ENCODE measurements around the gene LEFTY2. TPM values are rescaled to one million over a fixed set of nuclear protein-coding genes. Genes with fewer than 3 reads are reported as not detected.
A peak's percentile ranks its signal among the peaks of the same experiment; 100 is the strongest.

LEFTY2 gene
- total RNA-seq, 1 donor from 2014 or later = not detected

DNA sequence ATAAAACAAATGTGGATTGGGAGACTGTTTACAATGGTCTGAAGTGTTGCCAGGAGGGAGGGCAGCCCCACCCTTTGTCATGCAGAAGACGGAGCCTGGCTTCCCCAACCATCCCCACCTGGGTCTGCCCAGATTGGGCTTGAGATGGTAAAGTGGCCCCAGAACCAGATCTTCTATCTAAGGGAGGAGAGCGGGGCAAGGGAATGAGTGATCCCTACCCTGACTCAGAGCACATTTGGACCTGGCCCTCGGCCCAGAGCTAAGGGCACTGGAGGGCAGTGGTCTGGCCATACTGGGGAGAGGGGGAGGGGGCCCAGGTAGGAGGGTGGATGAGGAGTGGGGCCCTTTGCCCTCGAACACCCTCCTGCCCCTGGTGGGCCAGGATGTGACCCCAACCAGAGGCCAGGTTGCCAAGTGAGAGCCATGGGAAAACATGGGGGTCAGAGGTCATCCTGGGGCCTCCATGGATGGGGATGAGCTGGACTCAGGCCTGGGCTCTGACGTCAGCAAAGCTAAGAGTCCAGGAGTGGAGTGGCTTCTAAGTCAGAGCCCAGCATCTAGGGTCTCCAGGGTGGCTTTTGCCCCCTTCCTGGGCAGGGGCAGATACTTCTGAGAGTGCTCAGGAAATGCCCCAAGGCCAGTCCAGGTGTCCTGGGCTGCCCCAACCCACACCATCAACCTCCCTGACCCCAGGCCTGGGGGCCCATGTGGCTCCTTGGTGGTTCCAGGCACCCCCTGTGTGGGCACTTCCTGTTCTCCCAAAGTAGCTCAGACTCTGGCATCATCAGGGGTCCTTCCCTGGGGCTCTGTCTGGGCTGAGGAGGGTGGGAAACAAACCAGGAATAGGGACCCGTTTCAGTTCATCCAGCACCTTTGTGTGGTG lies 50.4 kb downstream of the LEFTY2 start:
- H3K36me3 ChIP-seq = no peaks in the 10 kb centered on the region
- H3K27ac ChIP-seq = no peak overlapping the region
- no peaks in the 10 kb centered on the region for H3K4me1 ChIP-seq
- no peak overlapping the region for H2AFZ ChIP-seq (replicated peaks)
- no peaks in the 10 kb centered on the region for H3K79me2 ChIP-seq (ENCODE audit: low read depth)
- Mint-ChIP-seq H3K27ac (no peak overlapping the region), H3K27me3 (ENCODE audit: insufficient read depth, low read depth) (peaks cover 8% of the 10 kb centered on the region), H3K4me1 (peaks cover 13% of the 10 kb centered on the region), H3K36me3 (no peaks in the 10 kb centered on the region), H3K9me3 (no peaks in the 10 kb centered on the region), H3K4me3 (no peak overlapping the region)
- TF ChIP-seq, protein P1, sequence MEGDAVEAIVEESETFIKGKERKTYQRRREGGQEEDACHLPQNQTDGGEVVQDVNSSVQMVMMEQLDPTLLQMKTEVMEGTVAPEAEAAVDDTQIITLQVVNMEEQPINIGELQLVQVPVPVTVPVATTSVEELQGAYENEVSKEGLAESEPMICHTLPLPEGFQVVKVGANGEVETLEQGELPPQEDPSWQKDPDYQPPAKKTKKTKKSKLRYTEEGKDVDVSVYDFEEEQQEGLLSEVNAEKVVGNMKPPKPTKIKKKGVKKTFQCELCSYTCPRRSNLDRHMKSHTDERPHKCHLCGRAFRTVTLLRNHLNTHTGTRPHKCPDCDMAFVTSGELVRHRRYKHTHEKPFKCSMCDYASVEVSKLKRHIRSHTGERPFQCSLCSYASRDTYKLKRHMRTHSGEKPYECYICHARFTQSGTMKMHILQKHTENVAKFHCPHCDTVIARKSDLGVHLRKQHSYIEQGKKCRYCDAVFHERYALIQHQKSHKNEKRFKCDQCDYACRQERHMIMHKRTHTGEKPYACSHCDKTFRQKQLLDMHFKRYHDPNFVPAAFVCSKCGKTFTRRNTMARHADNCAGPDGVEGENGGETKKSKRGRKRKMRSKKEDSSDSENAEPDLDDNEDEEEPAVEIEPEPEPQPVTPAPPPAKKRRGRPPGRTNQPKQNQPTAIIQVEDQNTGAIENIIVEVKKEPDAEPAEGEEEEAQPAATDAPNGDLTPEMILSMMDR (IDR thresholded peaks at IDR 0.05) = no peak
- no peak for TF ChIP-seq EZH2phosphoT487 (IDR thresholded peaks at IDR 0.05)
- H4K20me1 ChIP-seq (ENCODE audit: low read depth) = no peaks in the 10 kb centered on the region
- peaks cover 9% of the 10 kb centered on the region for H3F3A ChIP-seq (ENCODE audit: low read depth)
- H3K9ac ChIP-seq = no peak overlapping the region
- no peak overlapping the region for H3K4me3 ChIP-seq
- H3K4me2 ChIP-seq = no peak overlapping the region
- H3K9me3 ChIP-seq (ENCODE audit: low read depth) = no peaks in the 10 kb centered on the region
- H3K27me3 ChIP-seq = peaks cover 45% of the 10 kb centered on the region
- no peak for DNase-seq (ENCODE audit: low spot score)

DNA sequence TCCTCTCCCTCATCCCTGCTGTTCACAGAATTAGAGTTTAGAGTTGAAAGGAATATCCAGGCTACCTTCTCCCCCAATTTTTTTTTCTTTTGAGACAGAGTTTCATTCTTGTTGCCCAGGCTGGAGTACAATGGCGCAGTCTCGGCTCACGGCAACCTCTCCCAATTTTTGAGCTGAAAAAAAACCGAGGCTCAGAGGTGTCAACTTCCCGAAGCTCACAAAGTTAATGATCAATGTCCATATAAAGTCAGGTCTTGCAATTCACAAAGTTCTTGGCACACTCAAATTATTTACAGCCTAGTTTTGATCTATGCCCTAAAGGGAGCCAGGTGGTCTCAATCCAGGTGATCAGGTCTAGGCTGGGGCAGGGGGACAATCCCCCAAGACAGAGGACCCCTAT lies 51.3 kb downstream of the LEFTY2 start:
- no peaks in the 10 kb centered on the region for H3K79me2 ChIP-seq (ENCODE audit: low read depth)
- no peak overlapping the region for H3K4me3 ChIP-seq
- H3K9ac ChIP-seq = no peak overlapping the region
- H4K20me1 ChIP-seq (ENCODE audit: low read depth) = no peaks in the 10 kb centered on the region
- Mint-ChIP-seq H3K4me3 (no peak overlapping the region), H3K36me3 (no peaks in the 10 kb centered on the region), H3K27me3 (ENCODE audit: insufficient read depth, low read depth) (peaks cover 8% of the 10 kb centered on the region), H3K4me1 (peaks cover 13% of the 10 kb centered on the region), H3K27ac (no peak overlapping the region), H3K9me3 (no peaks in the 10 kb centered on the region)
- peaks cover 54% of the 10 kb centered on the region for H3K27me3 ChIP-seq
- peaks cover 11% of the 10 kb centered on the region for H3F3A ChIP-seq (ENCODE audit: low read depth)
- no peak overlapping the region for H3K27ac ChIP-seq
- no peaks in the 10 kb centered on the region for H3K36me3 ChIP-seq
- no peak overlapping the region for H3K4me2 ChIP-seq
- no peak for TF ChIP-seq EZH2 (IDR thresholded peaks at IDR 0.05)
- no peaks in the 10 kb centered on the region for H3K4me1 ChIP-seq
- DNase-seq (ENCODE audit: low spot score) = no peak
- H2AFZ ChIP-seq (replicated peaks) = no peak overlapping the region
- H3K9me3 ChIP-seq (ENCODE audit: low read depth) = no peaks in the 10 kb centered on the region

DNA sequence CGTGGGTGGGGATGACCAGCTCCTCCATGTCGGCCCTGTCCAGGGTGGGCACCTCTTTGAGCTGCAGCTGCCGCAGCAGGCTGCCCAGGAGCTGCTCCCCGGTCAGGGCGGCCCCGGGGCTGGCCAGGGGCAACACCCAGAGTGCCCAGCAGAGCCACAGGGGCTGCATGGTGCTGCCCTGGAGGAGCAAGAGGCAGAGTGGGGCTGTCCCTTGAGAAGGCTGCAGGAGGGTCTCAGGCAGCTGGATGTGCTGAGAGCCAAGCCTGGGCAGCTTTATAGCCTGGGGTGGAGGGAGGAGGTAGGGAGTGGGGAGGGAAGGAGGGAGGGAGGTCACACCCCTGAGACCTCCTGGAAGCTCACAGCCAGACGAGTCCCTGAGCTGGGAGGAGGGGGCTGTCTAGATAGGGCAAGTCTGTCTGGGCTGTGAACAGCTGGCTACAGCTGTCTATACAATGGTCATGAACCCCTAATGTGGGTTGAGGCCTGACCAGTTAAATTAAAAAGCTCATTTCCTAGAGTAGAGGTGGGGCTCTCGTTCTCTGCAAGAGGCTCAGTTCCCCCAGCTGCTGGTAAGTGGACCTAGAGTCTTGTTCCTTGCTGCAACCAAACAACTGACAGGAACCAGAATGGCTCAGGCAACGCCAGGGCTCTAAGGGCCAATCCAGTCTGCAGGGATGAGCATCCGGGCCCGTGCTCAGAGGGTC lies 52.0 kb downstream of the LEFTY2 start, which contains the start of gene LEFTY1:
LEFTY1 (minus strand) TSS at position 249 of the 704 bp plus-strand sequence; CDS start at position 169, 80 bp downstream.
- DNase-seq (ENCODE audit: low spot score) = no peak
- H3K9me3 Mint-ChIP-seq = no peaks in the 10 kb centered on the region
- Histone ChIP-seq H3K4me1 (no peaks in the 10 kb centered on the region), H3F3A (ENCODE audit: low read depth) (peaks cover 11% of the 10 kb centered on the region), H3K27ac (no peak within 1 kb of the TSS), H3K36me3 (no peaks in the 10 kb centered on the region), H3K79me2 (ENCODE audit: low read depth) (no peaks in the 10 kb centered on the region), H2AFZ (replicated peaks) (peak within 1 kb of the TSS; percentile 34), H3K9me3 (ENCODE audit: low read depth) (no peaks in the 10 kb centered on the region), H3K27me3 (peaks cover 61% of the 10 kb centered on the region), H3K4me2 (peak within 1 kb of the TSS; percentile 69), H3K9ac (no peak within 1 kb of the TSS), H4K20me1 (ENCODE audit: low read depth) (no peaks in the 10 kb centered on the region), H3K4me3 (peak within 1 kb of the TSS; percentile 25)
- H3K4me1 Mint-ChIP-seq = peaks cover 13% of the 10 kb centered on the region
- H3K36me3 Mint-ChIP-seq = no peaks in the 10 kb centered on the region
- no peak within 1 kb of the TSS for H3K4me3 Mint-ChIP-seq
- H3K27me3 Mint-ChIP-seq (ENCODE audit: insufficient read depth, low read depth) = peaks cover 8% of the 10 kb centered on the region
- TF ChIP-seq EZH2 (IDR thresholded peaks at IDR 0.05) (no peak), EZH2phosphoT487 (IDR thresholded peaks at IDR 0.05) (no peak)
- TF ChIP-seq, protein P1 (IDR thresholded peaks at IDR 0.05) = no peak
- H3K27ac Mint-ChIP-seq = no peak within 1 kb of the TSS

Data from neural progenitor cell (in vitro differentiated cells).